GM18526 (cell line): ENCODE data around the gene CEACAM1.

Experiments
- POLR2A ChIP-seq: IDR thresholded peaks from 3 replicates; pipeline ENCODE4 v1.6.1; 2011; ENCODE audit not compliant: insufficient read length; ENCODE audit errors: extremely low read depth

The CEACAM1 gene

DNA sequence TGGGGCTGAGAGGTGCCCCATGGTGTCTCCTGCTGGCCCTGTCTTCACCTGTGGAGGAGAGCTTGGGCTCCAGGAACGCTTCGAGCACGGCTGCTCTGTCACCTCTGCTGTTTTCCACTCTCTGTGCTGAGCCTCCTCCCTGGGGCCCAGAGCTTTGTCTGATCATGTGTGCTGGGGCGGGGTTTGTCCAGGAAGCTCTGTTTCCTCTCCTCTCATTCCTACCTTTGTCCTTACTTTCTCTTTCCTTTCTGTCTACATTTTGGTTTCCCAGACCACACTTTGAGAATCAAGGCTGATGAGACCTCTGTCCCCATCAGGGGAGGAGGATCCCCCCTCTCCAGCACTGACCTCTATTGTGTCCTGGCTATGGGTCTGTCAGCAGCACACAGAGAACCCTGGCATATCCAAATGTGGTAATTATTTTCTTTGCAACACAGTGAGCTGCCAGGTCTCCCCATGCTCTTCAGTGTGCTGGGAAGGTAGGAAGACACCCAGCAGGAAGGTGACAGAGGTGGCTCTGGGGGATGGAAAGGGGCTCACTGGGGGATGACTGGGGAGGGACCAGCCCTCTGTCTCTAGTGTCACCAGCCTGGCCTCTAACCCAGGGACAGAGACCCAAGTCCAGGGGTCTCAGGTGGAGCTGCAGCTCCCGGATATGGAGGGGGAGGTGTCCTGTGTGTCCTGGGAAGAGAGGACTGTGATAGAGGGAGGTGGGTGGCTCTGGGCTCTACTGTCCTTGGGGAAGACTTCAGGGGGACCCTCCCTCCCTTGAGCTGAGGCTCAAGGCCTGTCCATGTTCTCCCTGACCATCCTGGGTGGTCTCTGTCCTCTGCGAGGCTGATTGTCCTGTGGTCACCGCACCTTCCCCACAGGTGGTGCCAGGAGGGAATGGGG is at the start of gene CEACAM1:
TSS of gene CEACAM1 (minus strand) at position 128 of the 894 bp plus-strand sequence. CDS start at position 21, 107 bp downstream.
- TF ChIP-seq POLR2A, result peak; percentile 31

GRCh38 chr19:42577016-42577415 is 48.7 kb upstream of the CEACAM1 start:
- no peak for TF ChIP-seq POLR2A

DNA sequence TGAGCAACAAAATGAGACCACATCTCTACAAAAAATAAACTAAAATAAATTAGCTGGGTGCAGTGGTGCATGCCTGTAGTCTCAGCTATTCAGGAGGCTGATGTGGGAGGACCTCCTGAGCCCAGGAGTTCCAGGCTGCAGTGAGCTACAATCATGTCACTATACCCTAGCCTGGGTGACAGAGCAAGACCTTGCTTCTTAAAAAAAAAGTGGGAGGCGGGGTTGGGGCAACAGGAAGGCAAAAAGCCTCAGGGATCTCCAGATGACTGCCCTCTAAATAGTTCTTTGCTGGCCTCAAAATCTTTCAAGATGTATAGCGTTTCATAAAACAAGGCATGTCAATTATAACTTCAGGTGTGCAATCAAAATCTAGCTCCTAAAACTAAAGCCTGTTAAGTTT is 48.0 kb upstream of the CEACAM1 start:
- no peak for TF ChIP-seq POLR2A

- no peak for TF ChIP-seq POLR2A
These were observed 45.4 kb upstream of the CEACAM1 start for GRCh38 chr19:42573642-42574041.

- TF ChIP-seq POLR2A, result no peak
These were observed 42.8 kb upstream of the CEACAM1 start for GRCh38 chr19:42571116-42571515.

DNA sequence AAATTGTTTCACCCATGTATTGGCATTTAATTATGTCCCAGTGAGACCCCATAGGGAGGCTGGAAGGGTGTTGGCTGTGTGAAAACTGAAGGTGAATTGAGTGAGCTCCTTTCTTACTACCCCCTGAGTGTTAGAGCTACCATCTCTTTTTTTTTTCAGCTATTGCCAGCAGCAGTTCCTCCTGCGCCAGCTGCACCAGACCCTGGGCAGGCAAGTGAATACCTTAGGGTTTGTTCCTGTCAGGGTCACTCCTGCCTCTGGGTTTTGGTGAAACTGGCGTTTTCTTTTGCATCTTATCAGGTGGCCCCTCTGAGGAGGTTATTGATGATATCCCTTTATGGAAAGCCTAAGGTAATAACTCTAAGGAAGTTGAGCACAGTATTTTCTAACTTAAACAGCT is 40.9 kb upstream of the CEACAM1 start:
- TF ChIP-seq POLR2A, result no peak

- no peak for TF ChIP-seq POLR2A
These were observed 39.7 kb upstream of the CEACAM1 start for GRCh38 chr19:42568006-42568405.

GRCh38 chr19:42567567-42567966 is 39.3 kb upstream of the CEACAM1 start:
- TF ChIP-seq POLR2A, result no peak

DNA sequence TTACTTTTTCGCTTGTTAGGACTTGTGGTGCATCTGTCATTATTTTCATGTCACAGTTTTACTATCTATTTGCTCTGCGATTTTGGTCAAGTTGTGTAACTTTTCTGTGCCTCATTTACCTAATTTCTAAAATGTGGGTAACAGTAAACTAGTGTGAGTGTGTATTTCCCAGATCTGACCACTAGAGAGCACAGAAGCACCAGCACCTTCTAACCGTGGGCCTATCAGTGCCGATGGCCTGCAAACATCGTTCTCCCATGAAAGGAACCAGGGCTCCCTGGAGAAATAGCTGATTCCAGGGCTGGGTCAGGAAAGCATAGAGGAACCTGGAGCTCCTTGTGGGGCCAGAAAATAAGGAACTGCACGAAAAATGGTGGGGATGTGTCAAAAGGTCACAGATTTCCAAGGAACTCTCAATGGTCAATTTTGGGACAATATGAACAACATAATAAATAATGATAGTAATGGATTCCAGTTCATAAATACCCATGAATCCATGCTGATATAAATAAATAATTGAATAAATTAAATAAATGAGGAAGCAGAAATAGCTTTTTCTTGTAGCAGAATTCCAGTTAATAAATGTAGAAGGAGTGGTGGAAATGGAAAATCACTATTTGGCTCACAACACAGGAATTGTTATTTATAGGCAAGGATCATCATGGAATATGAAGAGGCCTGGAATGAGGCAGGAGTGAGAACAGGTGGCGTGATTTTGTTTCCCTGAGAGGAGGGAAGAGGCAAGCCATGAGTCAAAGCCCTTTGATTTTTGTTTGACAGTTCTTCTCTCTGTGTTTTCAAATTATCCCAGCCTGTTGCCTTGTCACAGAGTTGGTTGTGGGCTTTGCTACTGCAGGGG is 35.3 kb upstream of the CEACAM1 start:
- TF ChIP-seq POLR2A, result no peak

DNA sequence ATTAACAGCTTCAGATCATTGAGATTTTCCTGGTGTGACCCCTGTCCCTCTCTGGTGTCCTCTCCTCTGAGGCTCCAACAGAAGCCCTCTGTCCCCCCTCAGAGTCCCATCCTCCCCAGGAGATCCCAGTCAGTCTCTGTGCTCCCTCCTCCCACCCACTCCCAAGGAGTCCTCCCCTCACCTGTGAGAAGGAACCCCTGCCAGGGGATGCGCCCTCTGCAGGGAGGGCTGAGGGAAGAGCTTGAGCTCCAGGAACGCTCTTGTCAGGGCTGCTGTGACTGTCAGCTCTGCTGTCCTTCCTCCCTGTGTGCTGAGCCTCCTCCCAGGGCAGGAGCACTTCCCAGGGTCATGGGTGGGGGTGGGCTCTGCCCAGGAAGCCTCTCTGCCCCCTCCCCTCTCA is 33.2 kb upstream of the CEACAM1 start:
- TF ChIP-seq POLR2A, result no peak

GRCh38 chr19:42560731-42561130 is 32.5 kb upstream of the CEACAM1 start:
- no peak for TF ChIP-seq POLR2A

GRCh38 chr19:42558450-42559150 is 30.3 kb upstream of the CEACAM1 start:
- no peak for TF ChIP-seq POLR2A

DNA sequence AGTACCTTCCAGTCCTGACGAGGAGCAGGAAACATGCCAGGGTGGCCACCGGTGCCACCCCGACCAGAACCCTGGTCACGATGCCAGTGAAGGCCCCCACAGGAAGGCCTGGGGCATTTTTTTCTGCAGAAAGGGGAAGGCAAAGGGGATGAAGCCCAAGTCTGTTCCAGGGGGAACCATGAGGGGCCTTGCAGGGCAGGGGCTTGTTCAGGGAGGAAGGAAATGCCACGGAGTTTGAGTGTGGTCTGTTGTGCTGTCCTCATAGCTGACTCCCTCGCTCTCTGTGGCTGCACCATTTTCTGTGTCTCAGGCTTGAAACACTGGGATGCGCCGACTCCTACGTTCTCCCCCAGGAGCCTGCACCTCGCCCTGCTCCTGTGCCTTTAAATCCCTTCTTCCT is 27.5 kb upstream of the CEACAM1 start:
- TF ChIP-seq POLR2A, result no peak

GRCh38 chr19:42555317-42555716 is 27.0 kb upstream of the CEACAM1 start:
- no peak for TF ChIP-seq POLR2A

DNA sequence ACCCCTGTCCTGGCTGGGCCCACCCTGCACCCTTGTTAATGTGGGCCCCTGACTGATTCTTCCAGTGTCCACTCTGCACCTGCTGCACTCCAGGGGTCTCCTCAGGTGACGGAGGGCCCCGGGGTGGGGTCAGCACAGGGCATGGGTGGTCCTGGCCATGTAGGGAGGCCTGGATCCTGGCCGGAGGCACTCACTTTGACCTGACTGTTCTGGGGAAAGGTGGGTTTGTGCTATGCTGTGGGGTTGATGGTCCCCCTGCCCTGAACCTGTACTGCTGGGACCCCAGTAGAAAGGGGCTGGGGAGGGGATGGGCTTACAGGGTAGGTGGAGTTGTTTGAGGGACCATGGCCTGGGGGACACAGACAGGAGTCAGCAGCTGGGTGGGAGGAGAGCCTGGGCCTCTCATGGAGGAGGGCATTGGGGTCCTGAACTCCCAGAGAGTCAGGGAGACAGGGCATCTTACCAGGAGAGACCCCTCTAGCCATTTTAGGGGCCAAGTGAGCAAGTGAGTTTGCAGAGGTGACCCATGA is 25.8 kb upstream of the CEACAM1 start:
- TF ChIP-seq POLR2A, result no peak
